ACC112 (cell line): ENCODE measurements around the gene KL.

Experiments used
- H2AFZ ChIP-seq: fragments of 200-600 bp; sonication (generic); one replicate; pipeline ENCODE4 v1.6.0; 2017; ENCODE audit warnings: antibody characterized with exemption, low read length; ENCODE audit not compliant: unreplicated experiment
- H3K27ac ChIP-seq: fragments of 200-600 bp; sonication (generic); 2 replicates; pipeline ENCODE4 v1.5.1; 2014; ENCODE audit warnings: low read depth, mild to moderate bottlenecking, antibody characterized with exemption, low read length, moderate library complexity
- H3K27me3 ChIP-seq: fragments of 200-600 bp; sonication (generic); 2 replicates; pipeline ENCODE4 v1.6.1; 2014; ENCODE audit warnings: mild to moderate bottlenecking, antibody characterized with exemption, low read length, moderate library complexity, mixed read lengths; ENCODE audit not compliant: insufficient read depth
- H3K36me3 ChIP-seq: fragments of 200-600 bp; sonication (generic); 2 replicates; pipeline ENCODE4 v1.6.1; 2016; ENCODE audit warnings: mild to moderate bottlenecking, antibody characterized with exemption, low read length, moderate library complexity, mixed read lengths; ENCODE audit not compliant: insufficient read depth
- H3K4me1 ChIP-seq: fragments of 200-600 bp; sonication (generic); one replicate; pipeline ENCODE4 v1.6.1; 2016; ENCODE audit warnings: low read length, mixed read lengths; ENCODE audit not compliant: insufficient read depth, unreplicated experiment, control insufficient read depth
- H3K4me3 ChIP-seq: fragments of 200-600 bp; sonication (generic); 2 replicates; pipeline ENCODE4 v1.5.1; 2014; ENCODE audit warnings: mild to moderate bottlenecking, low read depth, low read length
- H3K79me2 ChIP-seq: fragments of 200-600 bp; sonication (generic); one replicate; pipeline ENCODE4 v1.6.0; 2016; ENCODE audit warnings: low read length; ENCODE audit not compliant: control insufficient read depth, unreplicated experiment, insufficient read depth

KL gene

GRCh38 chr13:33015791-33016323 is 366 bp upstream of the KL start:
- Histone ChIP-seq H2AFZ (no peak overlapping the region), H3K79me2 (no peaks in the 10 kb centered on the region), H3K27me3 (peaks cover 74% of the 10 kb centered on the region), H3K27ac (no peak overlapping the region), H3K4me3 (no peak overlapping the region), H3K4me1 (no peaks in the 10 kb centered on the region), H3K36me3 (no peaks in the 10 kb centered on the region)

- Histone ChIP-seq H3K79me2 (no peaks in the 10 kb centered on the region), H3K4me3 (no peak overlapping the region), H2AFZ (no peak overlapping the region), H3K36me3 (no peaks in the 10 kb centered on the region), H3K4me1 (no peaks in the 10 kb centered on the region), H3K27me3 (peaks cover 89% of the 10 kb centered on the region), H3K27ac (no peak overlapping the region)
Measured at GRCh38 chr13:33017323-33017929, 1.2 kb downstream of the KL start.

GRCh38 chr13:33018886-33019285 is 2.7 kb downstream of the KL start:
- peaks cover 93% of the 10 kb centered on the region for H3K27me3 ChIP-seq
- H3K27ac ChIP-seq: no peak overlapping the region
- H3K36me3 ChIP-seq: no peaks in the 10 kb centered on the region
- H3K4me1 ChIP-seq: no peaks in the 10 kb centered on the region
- H3K4me3 ChIP-seq: no peak overlapping the region
- H3K79me2 ChIP-seq: no peaks in the 10 kb centered on the region
- no peak overlapping the region for H2AFZ ChIP-seq

GRCh38 chr13:33022986-33023385 is 6.8 kb downstream of the KL start:
- Histone ChIP-seq H3K36me3 (no peaks in the 10 kb centered on the region), H3K27me3 (peaks cover 92% of the 10 kb centered on the region), H2AFZ (no peak overlapping the region), H3K4me1 (no peaks in the 10 kb centered on the region), H3K79me2 (no peaks in the 10 kb centered on the region), H3K4me3 (no peak overlapping the region), H3K27ac (no peak overlapping the region)

- no peaks in the 10 kb centered on the region for H3K4me1 ChIP-seq
- no peak overlapping the region for H3K27ac ChIP-seq
- no peaks in the 10 kb centered on the region for H3K79me2 ChIP-seq
- no peak overlapping the region for H2AFZ ChIP-seq
- H3K4me3 ChIP-seq: no peak overlapping the region
- H3K36me3 ChIP-seq: no peaks in the 10 kb centered on the region
- H3K27me3 ChIP-seq: peaks cover 77% of the 10 kb centered on the region
Measured at GRCh38 chr13:33025220-33025744, 9.1 kb downstream of the KL start.

GRCh38 chr13:33026489-33027152 is 10.4 kb downstream of the KL start:
- Histone ChIP-seq H2AFZ (no peak overlapping the region), H3K27me3 (peaks cover 66% of the 10 kb centered on the region), H3K36me3 (no peaks in the 10 kb centered on the region), H3K4me1 (no peaks in the 10 kb centered on the region), H3K27ac (no peak overlapping the region), H3K4me3 (no peak overlapping the region), H3K79me2 (no peaks in the 10 kb centered on the region)

GRCh38 chr13:33028620-33029019 is 12.4 kb downstream of the KL start:
- no peak overlapping the region for H3K4me3 ChIP-seq
- H2AFZ ChIP-seq: no peak overlapping the region
- H3K79me2 ChIP-seq: no peaks in the 10 kb centered on the region
- H3K4me1 ChIP-seq: no peaks in the 10 kb centered on the region
- no peaks in the 10 kb centered on the region for H3K36me3 ChIP-seq
- peaks cover 49% of the 10 kb centered on the region for H3K27me3 ChIP-seq
- no peak overlapping the region for H3K27ac ChIP-seq

- H3K27me3 ChIP-seq: peaks cover 25% of the 10 kb centered on the region
- no peak overlapping the region for H2AFZ ChIP-seq
- H3K27ac ChIP-seq: no peak overlapping the region
- no peak overlapping the region for H3K4me3 ChIP-seq
- no peaks in the 10 kb centered on the region for H3K4me1 ChIP-seq
- no peaks in the 10 kb centered on the region for H3K79me2 ChIP-seq
- H3K36me3 ChIP-seq: no peaks in the 10 kb centered on the region
Measured at GRCh38 chr13:33031277-33031676, 15.1 kb downstream of the KL start.

GRCh38 chr13:33032037-33032625 is 15.9 kb downstream of the KL start:
- H3K4me3 ChIP-seq: no peak overlapping the region
- no peaks in the 10 kb centered on the region for H3K79me2 ChIP-seq
- no peak overlapping the region for H2AFZ ChIP-seq
- H3K4me1 ChIP-seq: no peaks in the 10 kb centered on the region
- no peak overlapping the region for H3K27ac ChIP-seq
- no peaks in the 10 kb centered on the region for H3K36me3 ChIP-seq
- H3K27me3 ChIP-seq: peaks cover 18% of the 10 kb centered on the region

GRCh38 chr13:33033051-33033812 is 17.0 kb downstream of the KL start:
- H3K27ac ChIP-seq: no peak overlapping the region
- no peaks in the 10 kb centered on the region for H3K79me2 ChIP-seq
- peaks cover 9% of the 10 kb centered on the region for H3K27me3 ChIP-seq
- no peaks in the 10 kb centered on the region for H3K36me3 ChIP-seq
- no peak overlapping the region for H2AFZ ChIP-seq
- H3K4me1 ChIP-seq: no peaks in the 10 kb centered on the region
- H3K4me3 ChIP-seq: no peak overlapping the region
